Measurements from ENCODE around the gene PMS1. TPM values are rescaled to one million over a fixed set of nuclear protein-coding genes. Genes with fewer than 3 reads are reported as not detected.

PMS1 gene
- total and polyA plus RNA-seq, 9 of the 15 experiments (the other 6 are each of a cell fraction or from before 2014, with no cell fraction given) = 14.5 to 29.8 (median 24.7) TPM

GRCh38 chr2:189770590-189771322, 13.5 kb upstream of the PMS1 start:
- CTCF ChIA-PET (ENCODE audit: low intra/inter-chr PET ratio) = no interaction called here
- DNase-seq (ENCODE audit: extremely low read depth in 1 of 4, low spot score in 3 of 4) (peak in 2 of 4 experiments; percentile 7 to 22), FAIRE-seq (peak; percentile 55)

More at GRCh38 chr2:189770590-189771322, 13.5 kb upstream of the PMS1 start:
- H3K4me3 ChIP-seq = no peak overlapping the region
- WGBS (ENCODE audit: insufficient coverage, low coverage, missing lambda C conversion rate) = 38% methylated on average over 6 of the region's 6 CpGs
- H4K20me1 ChIP-seq (replicated peaks; ENCODE audit: control insufficient read depth, insufficient read depth, low read length) = no peaks in the 10 kb centered on the region; the same call in 1 of the 2 replicates
- H3K4me1 ChIP-seq (replicated peaks in 1 of 2; ENCODE audit: control insufficient read depth in 2 of 2, insufficient read depth in 2 of 2, low read length in 2 of 2) = no peaks in the 10 kb centered on the region; a peak in 1 of 5 replicates
- H3K79me2 ChIP-seq (ENCODE audit: control insufficient read depth, insufficient read depth, low read length) = no peaks in the 10 kb centered on the region
- H3K27me3 ChIP-seq (ENCODE audit: control insufficient read depth in 2 of 2, insufficient read depth in 2 of 2, low read length in 2 of 2) = no peaks in the 10 kb centered on the region
- no peak overlapping the region for H2AFZ ChIP-seq (ENCODE audit: low read depth, low read length)
- POLR2A ChIA-PET = interaction anchor here (2.1 kb wide), 1 partner anchor 8 kb away, joined by 11 read pairs; the partner anchor contains the start of gene OSGEPL1
- no peak overlapping the region for H3K4me2 ChIP-seq (ENCODE audit: insufficient read depth, low read length)
- ATAC-seq = peak; percentile 62
- TF ChIP-seq CREB5 (CRISPR knock-in tag; IDR thresholded peaks at IDR 0.05) = no peak
- peak; percentile 86 for TF ChIP-seq MEF2A (IDR thresholded peaks at IDR 0.05; ENCODE audit: control insufficient read depth, low read depth, low read length)
- H3K36me3 ChIP-seq (ENCODE audit: control insufficient read depth, insufficient read depth, low read length) = peaks cover 68% of the 10 kb centered on the region
- no TSS peak for BruUV-seq (replicated peaks)
- H3K27ac ChIP-seq (ENCODE audit: extremely low read depth, low read depth, low read length) = peak overlapping the region; percentile 57; the same call in 2 of the 3 replicates
- no peaks in the 10 kb centered on the region for H3K9me1 ChIP-seq (ENCODE audit: control insufficient read depth, insufficient read depth, low read length)
- intact Hi-C loops (cut with micrococcal nuclease) (no loop called here), in situ Hi-C loops (cut with MboI) (no loop called here)
- H3K9ac ChIP-seq (ENCODE audit: insufficient read depth in 1 of 2, low read depth in 2 of 2, low read length in 2 of 2) = peak overlapping the region in 1 of 2 experiments; percentile 17; a peak in 1 of 4 replicates
- no peaks in the 10 kb centered on the region for H3K9me3 ChIP-seq (replicated peaks; ENCODE audit: control insufficient read depth, insufficient read depth, low read depth, low read length)
